H1 (cell line): ENCODE measurements around the gene ANKRD26.

Source experiments
- CBX5 ChIP-seq: fragments of 300-800, 300-1000 bp; sonication (generic); IDR thresholded peaks from 2 replicates; pipeline ENCODE4 v1.7.1; 2016; ENCODE audit warnings: antibody characterized with exemption, low read length, low read depth
- CREB1 ChIP-seq: IDR thresholded peaks from 2 replicates; pipeline ENCODE4 v1.6.1; 2012; ENCODE audit warnings: inconsistent platforms
- CTCF ChIP-seq, 3 experiments: IDR thresholded peaks; 1 replicate in 2 of 3; 2 replicates in 1 of 3; pipeline versions ENCODE4 v1.5.1 to v1.6.1; 2011; ENCODE audit warnings: low read length in 3 of 3, mild to moderate bottlenecking in 3 of 3, inconsistent platforms in 2 of 3, low read depth in 1 of 3, moderate library complexity in 1 of 3; ENCODE audit not compliant: insufficient read depth in 1 of 3; ENCODE audit errors: control extremely low read depth in 1 of 3
- POLR2A ChIP-seq, 2 experiments: IDR thresholded peaks; 1 replicate in 1 of 2; 2 replicates in 1 of 2; pipeline ENCODE4 v1.6.1; 2011; ENCODE audit warnings: low read depth in 2 of 2, low read length in 2 of 2, mild to moderate bottlenecking in 2 of 2; ENCODE audit errors: control extremely low read depth in 1 of 2
- RFX5 ChIP-seq: IDR thresholded peaks from 2 replicates; pipeline ENCODE4 v1.6.1; 2011; ENCODE audit warnings: low read depth, low read length, improper control_type of control experiment, borderline replicate concordance

GRCh38 chr10:27099916-27100812 lies at the start of gene ANKRD26:
- TF ChIP-seq CBX5: no peak
- TF ChIP-seq POLR2A (IDR thresholded peaks at IDR 0.05; ENCODE audit: control extremely low read depth in 1 of 2, low read depth in 2 of 2, low read length in 2 of 2): peak in 1 of 2 experiments; percentile 63; a peak in 1 of 3 replicates
- TF ChIP-seq CTCF (IDR thresholded peaks at IDR 0.05; ENCODE audit: control extremely low read depth in 1 of 3, insufficient read depth in 1 of 3, low read depth in 1 of 3, low read length in 3 of 3): no peak
- TF ChIP-seq CREB1: no peak
- no peak for TF ChIP-seq RFX5
